SK-N-MC (cell line): ENCODE measurements around the gene MT1E.

Source experiments
- EZH2 ChIP-seq: fragments of 200-600 bp; sonication (generic); IDR thresholded peaks from one replicate; pipeline ENCODE4 v1.6.1; 2017; ENCODE audit warnings: antibody characterized with exemption
- POLR2AphosphoS5 ChIP-seq: IDR thresholded peaks from 2 replicates; pipeline ENCODE4 v1.6.1; 2012; ENCODE audit warnings: mild to moderate bottlenecking, low read depth, low read length, borderline replicate concordance

DNA sequence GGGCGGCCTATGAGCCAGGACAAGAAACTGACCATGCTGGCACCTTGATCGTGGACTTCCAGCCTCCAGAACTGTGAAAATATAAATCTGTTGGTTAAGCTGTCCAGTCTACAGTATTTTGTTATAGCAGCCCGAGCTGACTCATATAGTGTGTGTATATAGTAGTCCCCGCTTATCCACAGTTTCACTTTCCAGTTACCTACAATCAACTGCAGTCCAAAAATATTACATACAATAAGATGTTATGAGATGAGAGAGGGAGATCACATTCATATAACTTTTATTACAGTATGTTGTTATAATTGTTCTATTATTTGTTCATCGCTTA, 31.3 kb upstream of the MT1E start:
- TF ChIP-seq POLR2AphosphoS5 (no peak), EZH2 (no peak)
